DMS79 treated with DMSO at 0.1 percent for 48 hours (cell line): Measurements from ENCODE around the gene FSIP1.

Experiments
- DNase-seq: peaks from one replicate; lab custom pipeline; 2025; lab: John Stamatoyannopoulos, UW

Gene FSIP1

GRCh38 chr15:39645138-39645975, 137.3 kb downstream of the FSIP1 start:
- DNase-seq: no peak

GRCh38 chr15:39644136-39644535, 138.5 kb downstream of the FSIP1 start:
- no peak for DNase-seq

- DNase-seq: no peak
Measured at GRCh38 chr15:39643727-39644126, 138.9 kb downstream of the FSIP1 start.

GRCh38 chr15:39642011-39642640, 140.5 kb downstream of the FSIP1 start:
- no peak for DNase-seq

- no peak for DNase-seq
Measured at GRCh38 chr15:39641191-39641889, 141.3 kb downstream of the FSIP1 start.

- DNase-seq: no peak
Measured at GRCh38 chr15:39640665-39641064, 142.0 kb downstream of the FSIP1 start.

GRCh38 chr15:39639037-39639436, 143.6 kb downstream of the FSIP1 start:
- DNase-seq: no peak

GRCh38 chr15:39638041-39638440, 144.6 kb downstream of the FSIP1 start:
- no peak for DNase-seq

- DNase-seq: no peak
Measured at GRCh38 chr15:39631357-39631756, 151.3 kb downstream of the FSIP1 start.

- no peak for DNase-seq
Measured at GRCh38 chr15:39629906-39630305, 152.7 kb downstream of the FSIP1 start.

- DNase-seq: no peak
Measured at GRCh38 chr15:39629371-39629770, 153.3 kb downstream of the FSIP1 start.

GRCh38 chr15:39628546-39629257, 153.9 kb downstream of the FSIP1 start:
- no peak for DNase-seq

- no peak for DNase-seq
Measured at GRCh38 chr15:39628144-39628508, 154.5 kb downstream of the FSIP1 start.

GRCh38 chr15:39627451-39628143, 155.0 kb downstream of the FSIP1 start:
- DNase-seq: no peak

GRCh38 chr15:39625856-39626255, 156.8 kb downstream of the FSIP1 start:
- DNase-seq: no peak

- DNase-seq: no peak
Measured at GRCh38 chr15:39625451-39625850, 157.2 kb downstream of the FSIP1 start.

- no peak for DNase-seq
Measured at GRCh38 chr15:39624806-39625205, 157.8 kb downstream of the FSIP1 start.

GRCh38 chr15:39623529-39623931, 159.1 kb downstream of the FSIP1 start:
- DNase-seq: no peak

GRCh38 chr15:39622660-39623516, 159.8 kb downstream of the FSIP1 start:
- no peak for DNase-seq

GRCh38 chr15:39621976-39622375, 160.7 kb downstream of the FSIP1 start:
- no peak for DNase-seq

- no peak for DNase-seq
Measured at GRCh38 chr15:39621210-39621609, 161.4 kb downstream of the FSIP1 start.
